ENCODE data around the gene NPSR1.
A peak's percentile ranks its signal among the peaks of the same experiment; 100 is the strongest.
"Not testable (repeated sequence)": the region's sequence is repeated elsewhere in the genome, so short reads cannot be mapped to it uniquely, and the experiment has no call there.

Gene NPSR1

DNA sequence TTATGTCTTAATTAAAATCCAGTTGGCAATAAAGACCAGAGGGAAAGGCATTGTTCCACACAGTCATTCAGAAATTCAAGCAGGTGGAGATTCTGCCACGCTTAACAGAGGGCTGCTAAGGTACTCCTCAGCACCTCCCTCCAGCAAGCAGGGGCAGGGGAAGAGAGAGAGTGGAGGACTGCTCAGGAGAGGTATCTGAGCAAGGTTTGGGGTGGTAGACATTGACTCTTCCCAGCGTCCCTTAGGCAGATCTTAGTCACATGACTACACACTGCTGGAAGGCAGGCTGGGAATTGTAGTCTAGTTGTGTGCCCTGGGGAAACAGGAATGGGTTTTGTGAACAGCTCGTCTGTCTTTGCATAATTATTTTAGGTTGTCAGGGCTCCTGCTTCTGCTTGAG lies 181.6 kb downstream of the NPSR1 start:
- DNase-seq: no peak

DNA sequence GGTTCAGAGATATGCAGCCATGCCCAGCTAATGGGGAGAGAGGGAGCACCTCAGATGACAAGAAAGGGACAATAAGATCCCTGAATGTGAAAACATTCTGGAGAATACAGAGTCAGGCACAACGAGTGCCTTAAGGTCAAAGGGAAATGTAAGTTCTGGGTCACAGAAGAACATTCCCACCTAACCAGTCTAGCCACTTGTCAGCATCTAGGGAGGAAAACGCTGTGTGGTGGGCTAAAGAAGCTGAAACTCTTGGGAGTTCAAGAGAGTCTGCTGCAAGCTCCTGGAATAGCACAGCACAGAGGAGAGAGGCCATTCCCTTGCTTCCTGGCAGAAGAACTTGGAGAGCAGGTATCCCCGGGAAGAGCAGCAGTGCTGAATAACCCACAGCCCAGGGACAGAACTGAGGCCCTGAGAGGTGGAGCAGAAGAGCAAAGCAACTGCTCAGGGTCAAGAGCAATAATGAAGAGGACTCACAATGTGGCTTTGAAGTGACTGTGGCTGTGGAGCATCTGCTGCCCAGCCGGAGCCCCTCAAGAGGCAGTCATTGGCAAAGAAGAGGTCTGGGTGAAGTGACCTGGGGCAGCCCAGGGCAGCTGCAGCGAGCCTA lies 182.3 kb downstream of the NPSR1 start:
- no peak for DNase-seq

DNA sequence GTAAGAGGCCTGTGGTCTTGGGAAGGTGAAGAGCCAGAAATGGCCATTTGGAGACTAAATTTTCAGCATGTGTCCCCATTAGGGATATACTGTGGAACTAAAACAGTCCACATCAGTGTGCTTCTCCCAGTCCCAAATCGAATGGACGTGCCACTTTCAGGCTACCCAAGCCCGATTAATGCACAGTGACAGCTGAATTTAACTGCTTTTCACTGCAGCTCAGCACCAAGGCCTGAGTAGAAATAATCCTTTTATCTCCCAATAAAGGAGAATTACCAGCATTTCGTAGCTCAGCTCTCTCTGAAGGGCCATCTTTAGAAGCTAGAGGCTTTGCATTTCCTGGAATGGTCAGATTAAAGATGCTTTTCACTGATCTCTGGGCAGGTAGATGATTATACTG lies 183.3 kb downstream of the NPSR1 start:
- DNase-seq: no peak

DNA sequence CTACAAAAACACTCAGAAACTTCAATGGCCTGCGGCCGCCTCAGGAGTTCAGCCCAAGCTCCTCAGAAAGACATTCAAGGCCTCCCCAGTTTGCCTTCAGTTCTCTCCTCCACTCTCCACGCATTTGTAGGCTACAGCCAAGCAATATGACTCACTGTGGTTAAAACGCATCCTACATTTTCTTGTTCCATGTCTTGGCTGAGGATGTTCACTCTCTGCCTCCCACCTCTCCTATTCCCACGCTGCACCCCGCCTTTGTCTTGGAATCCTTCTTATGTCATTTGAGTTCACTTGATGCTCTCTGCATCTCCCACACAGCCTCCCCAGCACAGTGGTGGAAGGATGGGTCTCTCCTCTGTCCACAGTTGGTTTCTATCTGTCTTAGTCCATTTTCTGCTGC lies 184.8 kb downstream of the NPSR1 start:
- DNase-seq: no peak

DNA sequence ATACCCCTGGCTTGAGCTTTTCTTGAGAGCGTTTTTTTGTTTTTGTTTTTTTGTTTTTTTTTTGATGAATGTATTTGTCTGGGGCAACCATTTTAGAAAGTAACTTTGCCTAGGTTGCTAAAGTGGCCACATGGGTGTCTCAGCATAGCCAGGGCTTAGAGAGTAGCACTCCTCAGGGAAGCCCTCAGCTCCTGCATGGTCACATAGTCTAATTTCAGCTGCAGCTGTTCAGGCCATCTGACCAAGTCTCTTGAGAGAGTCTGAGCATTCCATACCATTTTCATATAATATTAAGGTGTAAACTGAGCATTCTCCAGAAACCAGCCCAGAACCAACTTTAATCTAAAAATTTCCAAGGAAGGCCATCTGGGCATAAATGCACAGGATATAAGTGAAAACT lies 186.4 kb downstream of the NPSR1 start:
- DNase-seq: no peak

DNA sequence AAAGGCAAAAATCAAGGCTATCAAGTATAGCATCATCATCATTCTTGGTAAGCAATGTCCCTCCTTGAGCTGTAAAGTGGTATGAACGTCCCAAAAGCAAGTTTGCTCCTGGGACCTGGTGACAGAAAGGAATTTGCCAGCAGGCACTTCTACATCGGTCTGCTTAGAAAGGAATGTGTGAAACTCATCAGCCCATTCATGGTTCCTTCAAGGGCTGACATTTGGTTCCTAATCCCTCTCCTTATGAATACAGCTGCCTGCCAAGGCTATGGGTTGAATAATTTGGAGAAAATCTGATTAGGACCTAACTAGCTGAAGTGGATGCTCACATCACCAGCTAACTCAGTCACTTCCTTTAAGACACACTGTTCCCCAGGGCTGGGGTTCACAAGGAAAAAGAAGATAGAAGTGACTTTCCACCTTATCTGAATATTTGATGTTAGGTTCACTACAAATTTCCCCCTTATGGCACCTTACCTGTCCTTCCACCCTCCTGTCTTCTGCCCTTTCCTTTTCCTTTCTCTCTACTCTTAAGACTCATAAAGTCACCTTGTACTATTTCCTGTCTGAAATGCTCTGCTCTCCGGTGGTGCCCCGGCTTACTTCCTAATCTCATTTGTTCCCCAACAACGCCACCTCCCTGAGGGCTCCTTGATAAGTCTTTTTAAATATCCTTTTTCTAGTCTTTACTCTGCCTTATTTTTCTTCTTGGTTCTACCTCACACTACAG lies 187.1 kb downstream of the NPSR1 start:
- no peak for DNase-seq

DNA sequence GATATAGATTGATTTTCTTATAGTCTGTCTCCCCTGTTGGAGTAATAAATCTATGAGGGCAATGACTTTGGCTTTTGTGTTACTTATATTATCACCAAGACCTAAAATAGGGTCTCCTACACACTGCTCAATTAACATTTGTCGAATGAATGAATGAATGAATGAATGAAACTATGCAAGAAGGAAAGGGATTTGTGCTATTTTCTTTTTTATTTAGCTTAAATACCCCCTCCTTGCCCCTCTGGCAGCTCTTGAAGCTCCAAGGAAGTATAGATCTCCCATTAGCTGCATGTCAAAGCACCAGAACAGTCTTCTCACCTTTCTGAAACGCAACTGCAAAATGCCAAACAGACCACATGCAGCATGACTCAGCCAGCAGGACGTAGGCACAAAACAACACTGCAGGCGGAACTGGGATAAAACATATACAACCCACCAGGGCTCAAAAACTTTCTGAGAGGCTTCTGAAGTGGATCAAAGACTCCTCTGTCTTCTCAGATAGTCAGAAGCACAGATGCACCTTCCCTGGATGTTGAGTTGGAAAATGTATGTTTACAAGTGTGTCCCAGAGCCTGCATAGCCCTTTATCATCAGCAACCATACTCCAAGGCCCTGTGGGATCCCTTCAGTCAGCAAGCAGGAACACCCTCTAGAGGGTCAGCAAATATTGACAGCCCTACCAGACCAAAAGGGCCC lies 187.8 kb downstream of the NPSR1 start:
- DNase-seq: peak; percentile 19

DNA sequence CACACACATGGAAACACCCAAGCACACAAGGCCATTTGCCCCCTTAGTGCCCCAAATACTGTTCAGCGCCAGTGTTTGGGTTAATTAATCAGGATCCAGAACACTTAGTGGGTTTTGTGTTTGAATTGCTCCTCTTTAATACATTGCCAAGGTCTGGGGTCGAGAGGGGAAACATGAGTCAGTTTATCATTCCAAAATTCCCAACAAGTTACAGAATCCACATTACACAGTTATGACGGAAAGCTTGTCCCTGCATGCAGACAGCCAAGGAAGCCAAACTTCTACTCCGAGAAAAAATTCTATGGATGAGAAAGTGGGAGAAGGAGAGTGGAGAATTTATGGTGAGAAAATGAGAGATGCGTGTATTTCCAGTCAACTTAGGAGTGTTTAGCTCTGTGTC lies 189.0 kb downstream of the NPSR1 start:
- DNase-seq: no peak

DNA sequence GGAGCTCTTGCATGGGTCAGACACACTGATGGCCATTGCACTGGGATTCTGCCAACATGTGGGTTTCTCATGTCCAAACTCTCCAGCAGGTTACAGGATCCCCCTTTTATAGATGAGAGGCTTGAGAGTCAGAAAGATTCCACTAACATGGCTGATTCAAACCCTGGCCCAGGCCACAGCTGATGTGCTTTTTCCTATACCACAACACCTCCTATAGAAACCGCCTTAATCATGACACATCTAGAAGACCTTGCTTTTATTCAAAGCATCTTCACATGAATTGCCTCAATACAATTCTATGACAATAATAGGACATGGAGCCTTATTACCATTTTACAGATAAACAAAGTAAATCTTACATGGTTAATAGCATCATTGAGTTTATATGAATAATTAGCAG lies 190.7 kb downstream of the NPSR1 start:
- no peak for DNase-seq

DNA sequence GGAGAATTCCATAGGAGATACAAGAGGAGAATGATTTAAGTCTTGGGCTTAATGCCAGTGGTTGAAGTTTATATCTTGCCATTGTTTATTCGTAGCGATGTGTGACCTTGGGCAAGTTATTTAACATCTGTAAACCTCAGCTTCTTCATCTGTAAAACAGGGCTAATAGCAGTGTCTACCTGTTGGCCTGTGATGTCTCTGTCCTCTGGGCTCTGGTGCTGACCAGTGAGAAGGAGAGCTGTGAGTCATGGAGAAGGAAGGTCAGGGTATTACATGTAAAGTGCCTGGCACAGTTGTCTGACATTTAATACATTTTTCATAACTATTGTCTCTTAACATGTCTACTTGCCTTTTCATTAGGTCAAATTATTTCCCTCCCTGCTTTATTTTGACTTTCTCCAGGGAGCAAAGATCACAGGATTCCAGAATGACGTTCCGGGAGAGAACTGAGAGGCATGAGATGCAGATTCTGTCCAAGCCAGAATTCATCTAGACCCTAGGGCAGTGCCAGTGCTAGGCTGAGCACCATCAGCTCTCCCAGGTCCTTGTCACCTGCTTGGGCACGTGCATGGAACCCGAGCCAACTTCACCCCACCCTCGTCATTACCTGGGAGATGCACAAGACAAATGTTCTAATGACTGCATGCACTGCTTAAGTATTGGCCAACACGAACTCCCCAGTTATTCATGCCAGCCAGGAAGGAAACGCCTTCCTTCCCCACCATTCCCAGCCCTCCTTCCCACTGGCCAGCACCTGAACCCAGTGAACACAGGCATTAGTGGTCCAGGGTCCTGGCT lies 191.3 kb downstream of the NPSR1 start:
- DNase-seq: no peak

DNA sequence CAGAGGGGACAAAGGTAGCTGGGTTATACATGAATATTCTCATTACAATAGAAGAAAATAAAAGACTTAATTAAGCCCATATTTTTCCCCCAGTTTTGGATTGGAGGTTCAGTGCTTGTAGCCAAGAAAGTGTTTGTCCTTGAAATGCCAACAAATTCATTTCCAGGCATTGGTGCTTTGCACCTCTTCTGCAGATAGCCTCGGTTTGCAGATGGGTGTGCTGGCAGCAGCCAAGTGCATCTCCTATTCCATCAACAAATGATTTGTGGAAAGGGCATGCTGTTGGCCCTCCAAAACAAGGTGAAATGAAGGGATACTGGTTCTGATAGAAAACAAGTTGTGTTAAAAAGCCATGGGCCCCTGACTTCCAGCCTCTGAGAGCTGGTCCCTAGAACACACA lies 192.0 kb downstream of the NPSR1 start:
- no peak for DNase-seq

DNA sequence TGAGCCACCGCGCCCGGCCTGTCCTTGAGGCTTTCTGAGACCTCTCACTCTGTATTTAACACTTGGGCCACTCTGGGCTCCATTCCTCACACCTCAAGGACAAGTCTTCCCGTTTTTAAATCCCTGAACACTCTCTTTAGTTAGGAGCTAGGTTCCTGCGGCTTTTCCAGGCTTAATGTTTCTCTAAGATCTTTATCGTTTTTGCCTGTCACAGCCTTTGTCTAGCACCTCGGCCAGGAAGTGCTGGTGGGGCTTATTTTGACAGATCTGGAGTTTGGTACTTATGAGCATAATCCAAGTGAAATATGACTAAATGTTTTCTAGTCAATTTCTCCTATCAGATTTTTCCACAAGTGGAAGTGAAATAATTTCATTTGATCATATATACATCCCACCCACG lies 192.7 kb downstream of the NPSR1 start:
- DNase-seq: no peak

DNA sequence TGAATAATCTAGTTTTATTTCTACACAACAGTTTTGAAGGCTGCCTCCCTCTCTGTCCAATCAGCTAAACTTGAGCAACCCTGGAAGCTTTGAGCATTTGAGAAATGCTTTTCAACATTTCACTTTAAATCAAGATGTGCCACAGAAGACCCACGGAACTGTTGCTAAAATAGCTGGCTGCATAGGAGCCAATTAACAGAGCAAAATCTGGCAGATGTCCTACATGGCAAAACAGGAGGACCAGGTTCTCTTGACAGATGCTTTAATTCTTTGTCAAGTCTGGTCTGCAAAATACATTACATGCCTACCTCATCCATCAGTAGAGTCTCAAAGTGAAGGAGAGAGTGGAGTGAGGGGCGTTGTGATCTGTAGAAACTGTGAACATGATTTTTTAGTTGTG lies 193.4 kb downstream of the NPSR1 start:
- no peak for DNase-seq

DNA sequence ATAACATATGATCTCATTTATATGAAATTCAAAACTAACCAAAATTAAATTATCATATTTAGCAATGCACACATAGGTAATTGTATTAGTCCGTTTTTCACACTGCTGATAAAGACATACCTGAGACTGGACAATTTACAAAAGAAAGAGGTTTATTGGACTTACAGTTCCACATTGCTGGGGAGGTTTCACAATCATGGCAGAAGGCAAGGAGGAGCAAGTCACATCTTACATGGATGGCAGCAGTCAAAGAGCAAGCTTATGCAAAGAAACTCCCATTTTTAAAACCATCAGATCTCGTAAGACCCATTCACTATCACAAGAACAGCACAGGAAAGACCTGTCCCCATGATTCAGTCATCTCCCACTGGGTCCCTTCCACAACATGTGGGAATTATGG lies 200.4 kb downstream of the NPSR1 start:
- DNase-seq: not testable (repeated sequence)

DNA sequence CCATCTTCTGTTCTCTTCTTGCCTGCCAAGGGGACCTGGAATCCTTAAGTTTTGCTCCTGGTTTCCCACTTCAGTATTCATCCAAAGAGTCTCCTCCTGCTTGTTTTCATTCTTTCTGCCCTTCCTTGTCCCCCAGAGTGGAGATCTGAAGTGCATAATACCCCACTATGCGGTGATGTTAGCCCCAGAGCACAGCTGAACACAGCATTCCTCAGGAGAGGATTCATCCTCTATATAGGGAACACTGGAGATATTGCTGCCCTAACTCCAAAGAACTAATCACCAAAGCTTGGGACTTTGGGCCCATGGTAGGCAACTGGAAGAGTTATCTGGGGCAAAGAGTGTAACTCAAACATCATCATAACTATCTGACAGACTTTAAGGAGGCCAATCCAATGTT lies 201.3 kb downstream of the NPSR1 start:
- not testable (repeated sequence) for DNase-seq

DNA sequence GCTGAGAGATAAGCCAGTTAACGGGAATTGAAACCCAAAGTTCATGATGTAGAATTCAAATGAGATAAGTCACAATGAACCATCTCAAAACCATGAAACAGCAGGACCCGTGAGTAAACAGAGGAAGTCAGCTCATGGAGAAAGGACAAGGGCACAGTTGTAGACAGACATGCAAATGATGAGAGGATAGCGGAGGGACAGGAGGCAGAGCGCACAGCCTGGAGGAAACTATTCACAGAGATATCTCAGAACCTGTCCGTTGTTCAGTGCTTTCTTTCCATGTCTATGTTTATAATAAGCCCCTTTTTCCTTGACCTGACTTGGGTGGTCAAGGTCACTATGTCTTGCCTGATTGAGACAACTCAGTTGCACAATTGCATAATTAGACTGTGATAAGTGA lies 208.2 kb downstream of the NPSR1 start:
- DNase-seq: not testable (repeated sequence)

DNA sequence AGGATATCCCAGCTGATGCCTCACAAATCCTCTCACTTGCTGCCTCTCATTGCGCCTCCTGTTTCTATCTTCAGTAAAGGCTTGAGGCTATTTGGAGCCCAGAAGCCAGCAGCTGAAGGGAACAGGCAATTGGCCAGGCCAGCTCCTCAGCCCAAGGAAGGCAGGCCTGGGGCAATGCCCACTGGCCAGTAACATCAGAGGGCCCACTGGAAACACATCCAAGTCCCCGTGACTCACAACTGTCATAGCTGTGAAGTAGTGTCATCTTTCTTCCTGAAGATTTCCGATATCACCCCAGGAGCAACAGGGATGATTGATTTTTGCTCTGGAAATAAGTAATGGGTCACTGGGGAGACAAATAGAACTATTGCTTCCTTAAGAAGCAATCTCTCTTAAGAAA lies 209.3 kb downstream of the NPSR1 start:
- not testable (repeated sequence) for DNase-seq

DNA sequence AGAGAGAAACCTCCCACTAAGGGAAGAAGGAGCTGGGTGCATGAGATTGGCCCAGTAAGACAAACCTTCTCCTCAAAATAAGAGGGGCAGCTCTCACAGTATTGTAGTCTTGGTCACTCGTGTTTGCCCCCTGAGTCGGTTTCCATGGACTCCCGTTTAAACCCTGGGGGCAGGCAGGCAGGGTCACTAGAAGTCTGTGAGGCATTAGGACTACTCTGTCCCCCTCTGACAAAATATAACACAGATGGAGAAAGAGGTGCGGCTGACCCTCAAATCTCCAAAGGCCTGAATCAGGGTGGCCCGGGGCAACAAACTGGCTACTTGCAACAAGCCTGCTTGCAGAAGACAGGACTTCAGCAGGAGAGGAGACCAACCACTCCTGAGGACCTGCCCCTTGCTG lies 210.6 kb downstream of the NPSR1 start:
- not testable (repeated sequence) for DNase-seq

DNA sequence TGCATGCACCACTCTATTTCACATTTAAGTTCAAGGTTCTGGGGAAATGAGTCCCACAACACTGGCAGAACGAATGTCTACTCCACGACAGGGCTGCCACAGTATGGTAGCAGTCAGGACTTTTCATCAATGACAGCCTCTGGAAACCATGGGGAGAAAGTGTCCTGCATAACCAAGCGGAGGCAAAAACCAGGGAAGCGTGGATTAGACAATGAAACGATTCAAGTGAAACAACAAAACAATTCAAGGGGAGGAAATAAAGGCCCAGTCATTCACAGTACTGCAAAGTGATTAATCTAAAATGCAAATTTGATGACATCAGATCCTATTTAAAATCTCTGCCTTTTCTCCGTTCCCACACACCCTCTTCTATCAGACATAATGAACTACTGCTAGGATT lies 211.0 kb downstream of the NPSR1 start:
- DNase-seq: no peak

DNA sequence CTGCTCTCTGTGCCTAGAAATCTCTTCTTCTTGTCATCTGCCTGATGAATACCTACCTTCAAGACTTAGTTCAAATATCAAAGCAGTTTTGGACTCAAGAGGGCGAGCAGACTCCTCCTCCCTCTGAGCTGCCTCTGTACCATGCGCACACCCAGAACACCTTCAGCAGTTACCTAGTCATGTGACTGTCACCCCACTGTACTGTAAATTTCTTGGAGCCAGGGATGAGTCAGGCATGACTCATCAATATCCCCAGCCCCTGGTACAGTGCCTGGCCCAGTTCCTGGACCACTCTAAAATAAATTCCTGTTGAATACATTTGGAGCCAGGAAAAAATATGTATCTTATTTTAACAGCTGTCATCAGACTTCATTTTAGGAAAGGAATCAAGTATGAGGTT lies 212.0 kb downstream of the NPSR1 start:
- not testable (repeated sequence) for DNase-seq

DNA sequence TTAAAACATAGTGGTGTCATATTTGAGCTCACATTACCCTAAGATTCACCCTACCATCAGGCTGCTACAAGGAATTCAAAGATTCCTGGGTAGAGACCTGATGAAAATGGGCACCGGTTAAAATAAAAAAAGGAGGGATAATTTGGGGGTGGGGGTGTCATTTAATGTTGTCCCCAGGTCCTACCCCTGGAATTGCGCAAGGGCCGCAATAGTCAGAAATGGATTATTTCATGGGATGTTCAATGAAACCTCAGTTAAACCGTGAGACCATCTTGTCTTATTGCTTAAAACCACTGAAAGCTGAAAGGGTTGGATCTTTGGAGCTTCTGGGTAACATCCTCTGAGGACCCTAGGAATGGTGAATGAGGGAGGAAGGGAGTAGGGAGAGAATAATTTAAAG lies 216.3 kb downstream of the NPSR1 start:
- not testable (repeated sequence) for DNase-seq

DNA sequence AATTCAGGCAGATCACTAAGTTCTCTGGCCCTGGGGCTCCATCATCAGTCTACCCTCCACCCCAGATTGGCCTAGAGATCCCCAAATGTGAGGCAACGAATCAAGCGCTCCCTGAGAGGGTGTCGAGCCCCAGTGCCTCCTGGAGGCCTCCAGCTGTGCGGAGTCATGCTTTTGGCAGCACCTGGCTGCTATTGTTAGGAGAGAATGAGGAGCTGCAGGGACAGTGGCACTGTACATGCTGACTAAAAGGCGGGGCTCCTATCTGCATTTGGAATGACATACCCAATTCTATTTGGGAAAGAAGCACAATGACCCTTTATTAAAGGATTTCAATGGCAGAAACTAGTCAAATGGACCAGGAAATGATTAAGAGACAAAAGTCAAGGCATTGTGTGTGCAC lies 217.5 kb downstream of the NPSR1 start:
- DNase-seq: no peak

DNA sequence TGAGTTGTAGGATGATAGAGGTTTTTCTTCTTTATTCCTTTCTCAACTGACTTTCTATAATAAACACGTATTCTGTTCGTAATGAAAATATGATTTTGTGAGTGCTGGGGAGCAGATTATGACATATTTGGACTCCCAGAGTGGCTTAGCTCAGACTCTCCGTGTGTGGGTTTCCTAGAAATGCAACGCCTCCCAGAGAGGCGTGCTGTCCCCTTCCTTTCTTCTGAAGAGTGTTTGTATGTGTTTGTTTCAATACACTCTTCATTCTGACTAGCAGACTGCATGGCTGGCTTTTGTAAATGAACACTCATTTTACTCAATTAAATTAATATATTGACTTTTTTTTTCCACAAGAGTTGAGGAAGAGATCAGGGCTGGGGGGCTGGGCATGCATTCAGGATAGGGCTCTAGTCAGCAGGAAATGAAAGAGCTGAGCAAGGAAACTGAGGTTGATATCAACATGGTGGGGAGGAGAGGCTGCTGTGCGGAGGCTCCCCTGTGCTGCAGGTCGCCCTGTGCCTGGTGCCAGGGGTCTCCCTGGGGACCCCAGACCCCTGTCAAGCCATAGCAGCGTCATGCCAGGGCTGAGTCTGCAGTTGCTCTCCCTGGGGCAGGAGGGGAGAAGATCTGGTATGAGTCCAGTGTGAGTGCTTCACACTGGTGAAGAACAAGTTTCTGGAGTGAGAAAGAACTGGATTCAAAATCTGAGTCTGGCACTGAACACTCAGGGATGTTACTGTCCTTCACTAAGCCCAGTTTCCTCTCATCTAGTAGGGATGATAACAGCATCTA lies 221.1 kb downstream of the NPSR1 start:
- DNase-seq: not testable (repeated sequence)

Data from NCI-H774 (cell line).